B cell (primary cell): ENCODE measurements around the gene SLC2A10. TPM values are rescaled to one million over a fixed set of nuclear protein-coding genes. Genes with fewer than 3 reads are reported as not detected.

Experiments used
- ATAC-seq: fragments of 200-7000 bp; cut with Tn5 transposase; one replicate; pipeline ENCODE4 v1.10.0; 2021; ENCODE audit warnings: low read depth, mild to moderate bottlenecking, moderate number of reproducible peaks, moderate library complexity
- CTCF ChIA-PET: fragments of 350-600 bp; sonication (Branson Sonifier 250); formaldehyde crosslinking; loops from one replicate; lab custom pipeline; 2021; ENCODE audit warnings: antibody characterized with exemption, inconsistent platforms; lab: Charles Lee
- POLR2A ChIA-PET: fragments of 350-600 bp; sonication (Branson Sonifier 250); formaldehyde crosslinking; loops from one replicate; lab custom pipeline; 2021; ENCODE audit warnings: antibody characterized with exemption; lab: Charles Lee
- DNase-seq: peaks from one replicate; pipeline ENCODE4 v3.0.0; 2013
- H2AFZ ChIP-seq: 2 replicates; pipeline ENCODE4 v1.6.1; 2012; ENCODE audit warnings: mild to moderate bottlenecking, low read depth, low read length; ENCODE audit not compliant: insufficient read depth, poor library complexity, severe bottlenecking
- H3K27ac ChIP-seq, 2 donors: 1 replicate in 1 of 2; 2 replicates in 1 of 2; pipeline ENCODE4 v1.5.1; 2012 to 2013; ENCODE audit warnings: low read length in 2 of 2, mild to moderate bottlenecking in 2 of 2, moderate library complexity in 1 of 2
- H3K27me3 ChIP-seq, 4 experiments: fragments of 200-600 bp in 1 of 4; sonication (generic) in 1 of 4; replicated peaks in 1 of 4; 1 replicate in 2 of 4; 2 replicates in 2 of 4; pipeline versions ENCODE4 v1.6.1 to v1.7.0; 2013 to 2016; ENCODE audit warnings: low read length in 3 of 4, mild to moderate bottlenecking in 2 of 4, mixed read lengths in 1 of 4, moderate library complexity in 1 of 4; ENCODE audit not compliant: insufficient read depth in 4 of 4, control insufficient read depth in 3 of 4; ENCODE audit errors: control extremely low read depth in 1 of 4
- H3K36me3 ChIP-seq, 2 experiments: replicated peaks in 1 of 2; 1 replicate in 1 of 2; 2 replicates in 1 of 2; pipeline versions ENCODE4 v1.6.1 to v1.7.1; 2013; ENCODE audit warnings: low read length in 1 of 2; ENCODE audit not compliant: insufficient read depth in 2 of 2, control insufficient read depth in 1 of 2; ENCODE audit errors: control extremely low read depth in 1 of 2, extremely low read depth in 1 of 2
- H3K4me1 ChIP-seq, 2 donors: fragments of 200-600 bp in 1 of 2; sonication (generic) in 1 of 2; 1 replicate in 1 of 2; 2 replicates in 1 of 2; pipeline versions ENCODE4 v1.5.1 to v1.6.1; 2013 to 2017; ENCODE audit warnings: low read length in 2 of 2; ENCODE audit not compliant: control insufficient read depth in 2 of 2, insufficient read depth in 2 of 2
- H3K4me2 ChIP-seq: replicated peaks from 2 replicates; pipeline ENCODE3; 2012; ENCODE audit warnings: mild to moderate bottlenecking, low read depth, low read length; ENCODE audit not compliant: poor library complexity, severe bottlenecking
- H3K4me3 ChIP-seq, 5 experiments: fragments of 200-600 bp in 1 of 5; sonication (generic) in 1 of 5; 1 replicate in 3 of 5; 2 replicates in 2 of 5; pipeline versions ENCODE4 v1.5.1 to v1.7.0; 2011 to 2016; ENCODE audit warnings: low read length in 4 of 5, mild to moderate bottlenecking in 4 of 5, low read depth in 2 of 5, control low read depth in 1 of 5, moderate library complexity in 1 of 5; ENCODE audit not compliant: insufficient read depth in 1 of 5; ENCODE audit errors: control extremely low read depth in 1 of 5, extremely low read depth in 1 of 5
- H3K79me2 ChIP-seq: fragments of 200-600 bp; sonication (generic); one replicate; pipeline ENCODE4 v1.6.0; 2016; ENCODE audit warnings: low read length; ENCODE audit not compliant: control insufficient read depth, insufficient read depth
- H3K9ac ChIP-seq: fragments of 200-600 bp; sonication (generic); 2 replicates; pipeline ENCODE4 v1.6.1; 2017; ENCODE audit warnings: mild to moderate bottlenecking, low read length, moderate library complexity
- H3K9me3 ChIP-seq, 3 donors: one replicate each; pipeline versions ENCODE4 v1.6.1 to v1.7.1; 2013; ENCODE audit warnings: low read length in 2 of 3; ENCODE audit not compliant: control insufficient read depth in 2 of 3, insufficient read depth in 1 of 3; ENCODE audit errors: control extremely low read depth in 1 of 3
- H4K20me1 ChIP-seq: 2 replicates; pipeline ENCODE4 v1.6.0; 2012; ENCODE audit warnings: mild to moderate bottlenecking, low read length; ENCODE audit not compliant: insufficient read depth, control insufficient read depth, poor library complexity, severe bottlenecking
- H3K27ac Mint-ChIP-seq: one replicate; pipeline ENCODE4 v1.8.0; 2021; ENCODE audit warnings: mixed read lengths
- H3K27me3 Mint-ChIP-seq: one replicate; pipeline ENCODE4 v1.8.0; 2021; ENCODE audit warnings: mixed read lengths
- H3K4me1 Mint-ChIP-seq: one replicate; pipeline ENCODE4 v1.8.0; 2021; ENCODE audit warnings: mixed read lengths
- H3K4me3 Mint-ChIP-seq: one replicate; pipeline ENCODE4 v1.8.0; 2021; ENCODE audit warnings: mixed read lengths
- H3K9me3 Mint-ChIP-seq: one replicate; pipeline ENCODE4 v1.8.0; 2022; ENCODE audit warnings: mixed read lengths; ENCODE audit not compliant: insufficient read depth
- CTCF ChIP-seq: fragments of 200-600 bp; IDR thresholded peaks from one replicate; pipeline ENCODE4 v1.8.0; 2022; ENCODE audit warnings: antibody characterized with exemption, mild to moderate bottlenecking
- EZH2 ChIP-seq: IDR thresholded peaks from 2 replicates; pipeline ENCODE4 v1.6.1; 2012; ENCODE audit warnings: borderline replicate concordance, low read depth, mild to moderate bottlenecking, moderate library complexity, low read length; ENCODE audit not compliant: insufficient read depth, poor library complexity, severe bottlenecking
- WGBS: methylation state at CpG from one replicate; pipeline ENCODE4 v1.1.5; 2013; ENCODE audit warnings: missing lambda C conversion rate; ENCODE audit not compliant: insufficient coverage; 5-methylcytosine and 5-hydroxymethylcytosine counted together
- intact Hi-C: fragments of 100-400 bp; cut with micrococcal nuclease; formaldehyde crosslinking; loops from one replicate; pipeline ENCODE4 v1.10.0; 2022
- polyA plus RNA-seq: library from polyadenylated mRNA; depleted of rRNA; stranded (reverse); fragments of >200 nt; gene quantifications from 2 replicates; pipeline ENCODE4 v1.2.3, GENCODE V29; 2012
- total RNA-seq, 2 donors: library from RNA; stranded (reverse); fragments of 120-200 nt in 1 of 2; gene quantifications; 1 replicate in 1 of 2; 2 replicates in 1 of 2; pipeline versions ENCODE4 v1.2.3 to v1.2.4, GENCODE V29; 2013 to 2022

SLC2A10 gene
- total and polyA plus RNA-seq, 2 donors (not counting 1 experiment from before 2014, with no cell fraction given), result not detected

- peaks cover 0 to 15% (median 7%) of the 10 kb centered on the region in 3 donors for H3K9me3 ChIP-seq
- Mint-ChIP-seq H3K4me3 (no peak overlapping the region), H3K27me3 (peaks cover 11% of the 10 kb centered on the region), H3K9me3 (peaks cover 5% of the 10 kb centered on the region), H3K27ac (no peak overlapping the region), H3K4me1 (no peaks in the 10 kb centered on the region)
- no peak overlapping the region for H2AFZ ChIP-seq
- ChIA-PET POLR2A (no interaction called here), CTCF (no interaction called here)
- no peaks in the 10 kb centered on the region for H3K4me1 ChIP-seq
- intact Hi-C loops, result no loop called here
- no peaks in the 10 kb centered on the region for H3K79me2 ChIP-seq
- WGBS, result 70% methylated on average over 1 of the region's 1 CpG
- DNase-seq, result no peak
- peaks cover 0 to 4% (median 0%) of the 10 kb centered on the region in 4 experiments for H3K27me3 ChIP-seq
- no peak for ATAC-seq
- TF ChIP-seq EZH2 (no peak), CTCF (no peak)
- H3K27ac ChIP-seq, result no peak overlapping the region
- no peak overlapping the region for H3K9ac ChIP-seq
- no peak overlapping the region for H3K4me3 ChIP-seq
- H3K36me3 ChIP-seq, result no peaks in the 10 kb centered on the region
- no peak overlapping the region for H3K4me2 ChIP-seq
- no peaks in the 10 kb centered on the region for H4K20me1 ChIP-seq
Measured at GRCh38 chr20:46724343-46724959, 15.0 kb downstream of the SLC2A10 start.

- no peaks in the 10 kb centered on the region for H3K4me1 Mint-ChIP-seq
- Histone ChIP-seq H3K4me2 (no peak overlapping the region), H3K36me3 (no peaks in the 10 kb centered on the region), H3K27ac (no peak overlapping the region), H3K9ac (no peak overlapping the region), H3K4me3 (no peak overlapping the region), H3K9me3 (peaks cover 0 to 15% (median 7%) of the 10 kb centered on the region in 3 donors), H3K79me2 (no peaks in the 10 kb centered on the region), H4K20me1 (no peaks in the 10 kb centered on the region), H3K27me3 (peaks cover 0 to 4% (median 0%) of the 10 kb centered on the region in 4 experiments), H3K4me1 (no peaks in the 10 kb centered on the region), H2AFZ (no peak overlapping the region)
- H3K27ac Mint-ChIP-seq, result no peak overlapping the region
- peaks cover 12% of the 10 kb centered on the region for H3K27me3 Mint-ChIP-seq
- H3K4me3 Mint-ChIP-seq, result no peak overlapping the region
- TF ChIP-seq EZH2 (no peak), CTCF (no peak)
- no peak for ATAC-seq
- peaks cover under 1% of the 10 kb centered on the region for H3K9me3 Mint-ChIP-seq
- ChIA-PET CTCF (no interaction called here), POLR2A (no interaction called here)
- 94% methylated on average over 27 of the region's 27 CpGs for WGBS
- no peak for DNase-seq
- intact Hi-C loops, result no loop called here
Measured at GRCh38 chr20:46725186-46726165, 16.0 kb downstream of the SLC2A10 start.
